Smooth muscle cell (in vitro differentiated cells): ENCODE data around the gene PARN. TPM values are rescaled to one million over a fixed set of nuclear protein-coding genes. Genes with fewer than 3 reads are reported as not detected.

Experiments used
- DNase-seq: peaks from one replicate; lab custom pipeline; 2025; ENCODE audit not compliant: unreplicated experiment; lab: John Stamatoyannopoulos, UW
- H2AFZ ChIP-seq: fragments of 200-600 bp; sonication (generic); 2 replicates; pipeline ENCODE4 v1.6.0; 2016; ENCODE audit warnings: antibody characterized with exemption, low read depth, mild to moderate bottlenecking
- H3F3A ChIP-seq: fragments of 200-600 bp; sonication (generic); 2 replicates; pipeline ENCODE4 v1.6.0; 2017; ENCODE audit warnings: antibody characterized with exemption, low read depth
- H3K27ac ChIP-seq: fragments of 200-600 bp; sonication (generic); 2 replicates; pipeline ENCODE4 v1.5.1; 2016; ENCODE audit warnings: low read depth, mild to moderate bottlenecking
- H3K27me3 ChIP-seq: fragments of 200-600 bp; sonication (generic); 2 replicates; pipeline ENCODE4 v1.6.1; 2016; ENCODE audit warnings: low read depth, mild to moderate bottlenecking
- H3K36me3 ChIP-seq: fragments of 200-600 bp; sonication (generic); 2 replicates; pipeline ENCODE4 v1.5.1; 2016; ENCODE audit warnings: low read depth
- H3K4me1 ChIP-seq: fragments of 200-600 bp; sonication (generic); 2 replicates; pipeline ENCODE4 v1.5.1; 2016; ENCODE audit warnings: low read depth
- H3K4me2 ChIP-seq: fragments of 200-600 bp; sonication (generic); 2 replicates; pipeline ENCODE4 v1.6.0; 2016; ENCODE audit warnings: mild to moderate bottlenecking
- H3K4me3 ChIP-seq: fragments of 200-600 bp; sonication (generic); 2 replicates; pipeline ENCODE4 v1.5.1; 2016; ENCODE audit warnings: mild to moderate bottlenecking
- H3K79me2 ChIP-seq: fragments of 200-600 bp; sonication (generic); 2 replicates; pipeline ENCODE4 v1.6.0; 2016; ENCODE audit warnings: low read depth, mild to moderate bottlenecking
- H3K9ac ChIP-seq: fragments of 200-600 bp; sonication (generic); 2 replicates; pipeline ENCODE4 v1.6.0; 2016; ENCODE audit warnings: low read depth
- H3K9me3 ChIP-seq: fragments of 200-600 bp; sonication (generic); replicated peaks from 2 replicates; pipeline ENCODE4 v1.5.1; 2016; ENCODE audit warnings: low read depth
- H4K20me1 ChIP-seq: fragments of 200-600 bp; sonication (generic); 2 replicates; pipeline ENCODE4 v1.6.0; 2016; ENCODE audit warnings: low read depth
- WGBS: methylation state at CpG from one replicate; pipeline ENCODE4 v1.1.7; 2016; ENCODE audit warnings: low lambda C conversion rate; 5-methylcytosine and 5-hydroxymethylcytosine counted together
- polyA plus RNA-seq: library from polyadenylated mRNA; unstranded; fragments of >200 nt; fragmentation: Nextera tagmentation; extraction: Ambion mirVana; gene quantifications from 2 replicates; pipeline ENCODE4 v1.2.1, GENCODE V29; 2016
- total RNA-seq: library from RNA; depleted of rRNA; stranded (reverse); fragments of >200 nt; gene quantifications from 2 replicates; pipeline ENCODE4 v1.2.3, GENCODE V29; 2014
- TF ChIP-seq, protein P1 (sequence below): fragments of 200-600 bp; sonication (generic); IDR thresholded peaks from 2 replicates; pipeline ENCODE4 v1.5.1; 2017; ENCODE audit warnings: borderline replicate concordance, mild to moderate bottlenecking, antibody characterized with exemption; ENCODE audit not compliant: insufficient read depth, poor library complexity, severe bottlenecking

PARN gene
- total and polyA plus RNA-seq, 2 experiments from 2014 or later = 22.2 to 24.6 TPM

DNA sequence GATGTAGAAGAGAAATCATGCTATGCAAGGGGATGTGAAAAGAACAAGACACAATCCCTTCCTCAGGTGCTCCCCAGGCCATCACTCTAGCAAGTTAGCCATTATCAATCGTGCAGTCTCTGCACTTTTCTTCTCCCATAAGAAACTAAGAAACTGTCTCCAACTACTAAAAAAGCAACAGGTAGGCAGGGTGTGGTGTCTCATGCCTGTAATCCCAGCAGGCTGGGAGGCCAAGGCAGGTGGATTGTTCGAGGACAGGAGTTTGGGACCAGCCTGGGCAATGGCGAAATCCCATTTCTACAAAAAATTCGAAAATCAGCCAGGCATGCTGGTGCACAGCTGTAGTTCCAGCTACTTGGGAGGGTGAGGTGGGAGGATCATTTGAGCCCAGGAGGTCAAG, 13.8 kb downstream of the PARN start:
- H2AFZ ChIP-seq = no peak overlapping the region
- no peaks in the 10 kb centered on the region for H3K4me1 ChIP-seq
- H3K4me2 ChIP-seq = no peak overlapping the region
- no peak overlapping the region for H3K27ac ChIP-seq
- peaks cover 12% of the 10 kb centered on the region for H4K20me1 ChIP-seq
- H3F3A ChIP-seq = no peaks in the 10 kb centered on the region
- no peak overlapping the region for H3K4me3 ChIP-seq
- H3K79me2 ChIP-seq = no peaks in the 10 kb centered on the region
- TF ChIP-seq, protein P1, sequence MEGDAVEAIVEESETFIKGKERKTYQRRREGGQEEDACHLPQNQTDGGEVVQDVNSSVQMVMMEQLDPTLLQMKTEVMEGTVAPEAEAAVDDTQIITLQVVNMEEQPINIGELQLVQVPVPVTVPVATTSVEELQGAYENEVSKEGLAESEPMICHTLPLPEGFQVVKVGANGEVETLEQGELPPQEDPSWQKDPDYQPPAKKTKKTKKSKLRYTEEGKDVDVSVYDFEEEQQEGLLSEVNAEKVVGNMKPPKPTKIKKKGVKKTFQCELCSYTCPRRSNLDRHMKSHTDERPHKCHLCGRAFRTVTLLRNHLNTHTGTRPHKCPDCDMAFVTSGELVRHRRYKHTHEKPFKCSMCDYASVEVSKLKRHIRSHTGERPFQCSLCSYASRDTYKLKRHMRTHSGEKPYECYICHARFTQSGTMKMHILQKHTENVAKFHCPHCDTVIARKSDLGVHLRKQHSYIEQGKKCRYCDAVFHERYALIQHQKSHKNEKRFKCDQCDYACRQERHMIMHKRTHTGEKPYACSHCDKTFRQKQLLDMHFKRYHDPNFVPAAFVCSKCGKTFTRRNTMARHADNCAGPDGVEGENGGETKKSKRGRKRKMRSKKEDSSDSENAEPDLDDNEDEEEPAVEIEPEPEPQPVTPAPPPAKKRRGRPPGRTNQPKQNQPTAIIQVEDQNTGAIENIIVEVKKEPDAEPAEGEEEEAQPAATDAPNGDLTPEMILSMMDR = no peak
- WGBS = 90% methylated on average over 4 of the region's 4 CpGs
- no peaks in the 10 kb centered on the region for H3K27me3 ChIP-seq
- no peaks in the 10 kb centered on the region for H3K9me3 ChIP-seq
- H3K36me3 ChIP-seq = peaks cover 7% of the 10 kb centered on the region
- no peak for DNase-seq
- H3K9ac ChIP-seq = no peak overlapping the region

DNA sequence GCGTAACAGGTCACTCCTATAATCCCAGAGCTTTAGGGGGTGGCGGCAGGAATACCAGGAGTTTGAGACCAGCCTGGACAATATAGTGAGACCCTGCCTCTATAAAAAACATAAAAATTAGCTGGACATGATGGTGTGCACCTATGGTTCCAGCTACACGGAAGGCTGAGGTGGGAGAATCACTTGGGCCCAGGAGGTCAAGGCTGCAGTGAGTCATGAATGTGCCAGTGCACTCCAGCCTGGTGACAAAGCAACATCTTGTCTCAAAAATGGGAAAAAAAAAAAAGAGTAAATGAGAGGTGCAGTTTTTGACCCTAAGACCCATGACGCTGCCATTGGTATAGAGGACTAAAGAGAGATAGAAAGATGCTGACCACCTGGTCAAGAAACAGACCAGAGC, 16.1 kb downstream of the PARN start:
- TF ChIP-seq, protein P1 = no peak

DNA sequence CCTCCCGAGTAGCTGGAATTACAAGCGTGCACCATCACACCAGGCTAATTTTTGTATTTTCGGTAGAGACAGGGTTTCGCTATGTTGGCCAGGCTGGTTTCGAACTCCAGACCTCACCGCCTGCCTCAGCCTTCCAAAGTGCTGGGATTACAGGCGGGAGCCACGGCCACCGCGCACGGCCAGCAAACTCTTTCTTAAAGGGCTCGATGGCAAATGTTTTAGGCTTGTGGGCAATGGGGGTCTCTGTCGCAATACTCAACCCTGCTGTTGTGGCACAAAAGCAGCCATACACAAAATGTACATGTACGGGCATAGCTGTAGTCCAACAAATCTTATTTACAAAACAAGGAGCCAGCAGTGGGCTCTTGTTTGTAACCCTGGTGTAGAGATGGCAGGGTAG, 18.4 kb downstream of the PARN start:
- Histone ChIP-seq H3K9ac (no peak overlapping the region), H3F3A (no peaks in the 10 kb centered on the region), H2AFZ (no peak overlapping the region), H3K9me3 (no peaks in the 10 kb centered on the region), H3K27me3 (no peaks in the 10 kb centered on the region), H3K4me3 (no peak overlapping the region), H3K27ac (no peak overlapping the region), H3K4me1 (no peaks in the 10 kb centered on the region), H3K79me2 (no peaks in the 10 kb centered on the region), H3K36me3 (peaks cover 22% of the 10 kb centered on the region), H4K20me1 (no peaks in the 10 kb centered on the region), H3K4me2 (no peak overlapping the region)
- TF ChIP-seq, protein P1 = no peak
- 98% methylated on average over 14 of the region's 14 CpGs for WGBS
- DNase-seq = no peak

More for the DNA sequence above, 16.1 kb downstream of the PARN start:
- no peak for DNase-seq
- H3K4me1 ChIP-seq = no peaks in the 10 kb centered on the region
- no peak overlapping the region for H3K4me2 ChIP-seq
- H3F3A ChIP-seq = no peaks in the 10 kb centered on the region
- no peak overlapping the region for H3K27ac ChIP-seq
- H2AFZ ChIP-seq = no peak overlapping the region
- no peak overlapping the region for H3K4me3 ChIP-seq
- H3K9me3 ChIP-seq = no peaks in the 10 kb centered on the region
- WGBS = over 99% methylated on average over 4 of the region's 4 CpGs
- peaks cover 5% of the 10 kb centered on the region for H4K20me1 ChIP-seq
- no peaks in the 10 kb centered on the region for H3K27me3 ChIP-seq
- peaks cover 4% of the 10 kb centered on the region for H3K36me3 ChIP-seq
- H3K79me2 ChIP-seq = no peaks in the 10 kb centered on the region
- H3K9ac ChIP-seq = no peak overlapping the region

DNA sequence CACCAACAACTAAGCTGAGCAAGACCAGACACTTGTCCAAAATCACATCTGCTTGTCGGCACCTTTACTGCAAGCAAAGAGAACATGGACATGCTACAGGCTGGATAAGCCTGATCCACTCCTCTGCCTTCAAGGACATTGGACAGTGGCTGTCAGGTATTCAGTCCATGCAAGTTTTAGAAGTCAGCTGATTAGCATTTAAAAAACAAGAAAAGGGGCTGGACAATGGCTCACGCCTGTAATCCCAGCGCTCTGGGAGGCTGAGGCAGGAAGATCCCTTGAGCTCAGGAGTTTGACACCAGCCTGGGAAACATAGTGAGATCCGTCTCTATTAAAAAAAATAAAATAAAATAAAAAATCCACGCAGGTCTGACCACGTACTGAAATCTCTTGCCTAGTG, 20.3 kb downstream of the PARN start:
- H4K20me1 ChIP-seq = no peaks in the 10 kb centered on the region
- H3K27ac ChIP-seq = no peak overlapping the region
- no peaks in the 10 kb centered on the region for H3K4me1 ChIP-seq
- 95% methylated on average over 6 of the region's 6 CpGs for WGBS
- H3K36me3 ChIP-seq = peaks cover 29% of the 10 kb centered on the region
- H3K4me3 ChIP-seq = no peak overlapping the region
- H3F3A ChIP-seq = no peaks in the 10 kb centered on the region
- no peak for DNase-seq
- H3K4me2 ChIP-seq = no peak overlapping the region
- H3K9me3 ChIP-seq = no peaks in the 10 kb centered on the region
- H3K27me3 ChIP-seq = no peaks in the 10 kb centered on the region
- TF ChIP-seq, protein P1 = no peak
- H2AFZ ChIP-seq = no peak overlapping the region
- H3K79me2 ChIP-seq = no peaks in the 10 kb centered on the region
- H3K9ac ChIP-seq = no peak overlapping the region
